Stimulated activated naive B cell treated with anti-CD40 and anti-IgM and Interleukin-4, amounts not matched to agents 10 μg/mL and 1 μg/mL and 100 μg/mL, for 72 hours (primary cell): Measurements from ENCODE around the gene OPRM1.
"Not testable (repeated sequence)": the region's sequence is repeated elsewhere in the genome, so short reads cannot be mapped to it uniquely, and the experiment has no call there.

Experiments
- ATAC-seq, 2 donors: fragments of 150-1000 bp; cut with Tn5 transposase; replicated peaks; 2 replicates each; pipeline ENCODE4 v1.10.0; 2021; ENCODE audit warnings: moderate library complexity in 1 of 2
- DNase-seq: peaks from one replicate; pipeline ENCODE4 v3.0.0; 2021
- H3K27ac Mint-ChIP-seq: one replicate; pipeline ENCODE4 v1.8.0; 2022; ENCODE audit warnings: mild to moderate bottlenecking, mixed read lengths
- H3K27me3 Mint-ChIP-seq, 2 donors: one replicate each; pipeline ENCODE4 v1.8.0; 2022; ENCODE audit warnings: mixed read lengths in 2 of 2
- H3K36me3 Mint-ChIP-seq, 2 donors: one replicate each; pipeline ENCODE4 v1.8.0; 2022; ENCODE audit warnings: mixed read lengths in 2 of 2, mild to moderate bottlenecking in 1 of 2
- H3K4me1 Mint-ChIP-seq, 2 donors: one replicate each; pipeline ENCODE4 v1.8.0; 2022; ENCODE audit warnings: mixed read lengths in 2 of 2, mild to moderate bottlenecking in 1 of 2
- H3K4me3 Mint-ChIP-seq, 2 donors: one replicate each; pipeline ENCODE4 v1.8.0; 2022; ENCODE audit warnings: mild to moderate bottlenecking in 2 of 2, mixed read lengths in 2 of 2, moderate library complexity in 1 of 2
- H3K9me3 Mint-ChIP-seq, 2 donors: one replicate each; pipeline ENCODE4 v1.8.0; 2022; ENCODE audit warnings: mixed read lengths in 2 of 2, mild to moderate bottlenecking in 1 of 2

OPRM1 gene

GRCh38 chr6:154143753-154144152, 104.7 kb downstream of the OPRM1 start:
- no peaks in the 10 kb centered on the region for H3K4me1 Mint-ChIP-seq
- no peaks in the 10 kb centered on the region for H3K9me3 Mint-ChIP-seq
- no peaks in the 10 kb centered on the region for H3K36me3 Mint-ChIP-seq
- H3K27ac Mint-ChIP-seq = no peak overlapping the region
- DNase-seq = no peak
- no peak overlapping the region for H3K4me3 Mint-ChIP-seq
- peaks cover 3 to 21% of the 10 kb centered on the region in 2 donors for H3K27me3 Mint-ChIP-seq
- ATAC-seq = no peak

GRCh38 chr6:154154389-154154967, 115.4 kb downstream of the OPRM1 start:
- Mint-ChIP-seq H3K4me1 (peaks cover 11 to 25% of the 10 kb centered on the region in 2 donors), H3K36me3 (no peaks in the 10 kb centered on the region), H3K27ac (no peak overlapping the region), H3K9me3 (no peaks in the 10 kb centered on the region), H3K4me3 (no peak overlapping the region), H3K27me3 (peaks cover 7 to 9% of the 10 kb centered on the region in 2 donors)
- DNase-seq (no peak), ATAC-seq (no peak)

GRCh38 chr6:154156135-154156896, 117.3 kb downstream of the OPRM1 start:
- Mint-ChIP-seq H3K27me3 (peaks cover 3 to 9% of the 10 kb centered on the region in 2 donors), H3K4me1 (peaks cover 11 to 25% of the 10 kb centered on the region in 2 donors), H3K9me3 (no peaks in the 10 kb centered on the region), H3K36me3 (no peaks in the 10 kb centered on the region), H3K27ac (no peak overlapping the region), H3K4me3 (peak overlapping the region; percentile 14 to 64)
- DNase-seq = peak; percentile 23
- ATAC-seq = peak; percentile 94 to 96

GRCh38 chr6:154157082-154157481, 118.0 kb downstream of the OPRM1 start:
- DNase-seq = no peak
- Mint-ChIP-seq H3K9me3 (no peaks in the 10 kb centered on the region), H3K4me1 (peaks cover 11 to 25% of the 10 kb centered on the region in 2 donors), H3K4me3 (peak overlapping the region; percentile 48 to 64), H3K27me3 (peaks cover 3 to 9% of the 10 kb centered on the region in 2 donors), H3K36me3 (no peaks in the 10 kb centered on the region), H3K27ac (no peak overlapping the region)
- peak; percentile 30 for ATAC-seq

- peaks cover 11 to 25% of the 10 kb centered on the region in 2 donors for H3K4me1 Mint-ChIP-seq
- no peak overlapping the region for H3K27ac Mint-ChIP-seq
- H3K9me3 Mint-ChIP-seq = no peaks in the 10 kb centered on the region
- H3K36me3 Mint-ChIP-seq = no peaks in the 10 kb centered on the region
- H3K27me3 Mint-ChIP-seq = peaks cover 3 to 9% of the 10 kb centered on the region in 2 donors
- peak overlapping the region in 1 of 2 donors; percentile 16 for H3K4me3 Mint-ChIP-seq
- ATAC-seq = no peak
- no peak for DNase-seq
These were observed 118.7 kb downstream of the OPRM1 start for GRCh38 chr6:154157706-154158105.

GRCh38 chr6:154159126-154159525, 120.1 kb downstream of the OPRM1 start:
- Mint-ChIP-seq H3K27ac (no peak overlapping the region), H3K36me3 (no peaks in the 10 kb centered on the region), H3K4me3 (no peak overlapping the region), H3K27me3 (no peaks in the 10 kb centered on the region), H3K9me3 (no peaks in the 10 kb centered on the region), H3K4me1 (peaks cover 11 to 25% of the 10 kb centered on the region in 2 donors)
- no peak for DNase-seq
- ATAC-seq = no peak

- Mint-ChIP-seq H3K27ac (no peak overlapping the region), H3K27me3 (no peaks in the 10 kb centered on the region), H3K9me3 (peaks cover 0 to 2% of the 10 kb centered on the region in 2 donors), H3K4me1 (peaks cover 3 to 14% of the 10 kb centered on the region in 2 donors), H3K36me3 (no peaks in the 10 kb centered on the region), H3K4me3 (no peak overlapping the region)
- ATAC-seq (peak; percentile 77 to 83), DNase-seq (no peak)
These were observed 122.6 kb downstream of the OPRM1 start for GRCh38 chr6:154161689-154162088.

GRCh38 chr6:154164397-154164796, 125.4 kb downstream of the OPRM1 start:
- H3K4me3 Mint-ChIP-seq = no peak overlapping the region
- DNase-seq = no peak
- ATAC-seq = no peak
- H3K27ac Mint-ChIP-seq = no peak overlapping the region
- H3K27me3 Mint-ChIP-seq = no peaks in the 10 kb centered on the region
- peaks cover 0 to 2% of the 10 kb centered on the region in 2 donors for H3K4me1 Mint-ChIP-seq
- H3K36me3 Mint-ChIP-seq = no peaks in the 10 kb centered on the region
- H3K9me3 Mint-ChIP-seq = peaks cover 0 to 2% of the 10 kb centered on the region in 2 donors

- Mint-ChIP-seq H3K4me1 (peaks cover 0 to 5% of the 10 kb centered on the region in 2 donors), H3K36me3 (no peaks in the 10 kb centered on the region)
- ATAC-seq = no peak
These were observed 126.4 kb downstream of the OPRM1 start for GRCh38 chr6:154165478-154165877.

GRCh38 chr6:154166140-154166539, 127.1 kb downstream of the OPRM1 start:
- DNase-seq = no peak
- ATAC-seq = no peak
- no peak overlapping the region for H3K4me3 Mint-ChIP-seq
- no peak overlapping the region for H3K27ac Mint-ChIP-seq
- no peaks in the 10 kb centered on the region for H3K36me3 Mint-ChIP-seq
- H3K4me1 Mint-ChIP-seq = peaks cover 0 to 5% of the 10 kb centered on the region in 2 donors
- no peaks in the 10 kb centered on the region for H3K27me3 Mint-ChIP-seq
- H3K9me3 Mint-ChIP-seq = peaks cover 0 to 2% of the 10 kb centered on the region in 2 donors

More at GRCh38 chr6:154165478-154165877, 126.4 kb downstream of the OPRM1 start:
- Mint-ChIP-seq H3K9me3 (peaks cover 0 to 2% of the 10 kb centered on the region in 2 donors), H3K27me3 (no peaks in the 10 kb centered on the region), H3K4me3 (no peak overlapping the region), H3K27ac (no peak overlapping the region)
- no peak for DNase-seq

GRCh38 chr6:154167126-154167525, 128.1 kb downstream of the OPRM1 start:
- Mint-ChIP-seq H3K27ac (no peak overlapping the region), H3K36me3 (no peaks in the 10 kb centered on the region)

GRCh38 chr6:154169193-154169847, 130.3 kb downstream of the OPRM1 start:
- H3K9me3 Mint-ChIP-seq = peaks cover 8 to 9% of the 10 kb centered on the region in 2 donors
- ATAC-seq = peak; percentile 25 to 29
- H3K36me3 Mint-ChIP-seq = peaks cover 0 to 1% of the 10 kb centered on the region in 2 donors
- H3K27me3 Mint-ChIP-seq = no peaks in the 10 kb centered on the region
- peaks cover 0 to 5% of the 10 kb centered on the region in 2 donors for H3K4me1 Mint-ChIP-seq
- no peak overlapping the region for H3K27ac Mint-ChIP-seq
- no peak overlapping the region for H3K4me3 Mint-ChIP-seq
- DNase-seq = no peak

More at GRCh38 chr6:154167126-154167525, 128.1 kb downstream of the OPRM1 start:
- peaks cover 0 to 2% of the 10 kb centered on the region in 2 donors for H3K9me3 Mint-ChIP-seq
- H3K27me3 Mint-ChIP-seq = no peaks in the 10 kb centered on the region
- H3K4me3 Mint-ChIP-seq = no peak overlapping the region
- DNase-seq (no peak), ATAC-seq (no peak)
- peaks cover 0 to 5% of the 10 kb centered on the region in 2 donors for H3K4me1 Mint-ChIP-seq

- peaks cover 9 to 13% of the 10 kb centered on the region in 2 donors for H3K9me3 Mint-ChIP-seq
- H3K36me3 Mint-ChIP-seq = peaks cover 0 to 1% of the 10 kb centered on the region in 2 donors
- H3K27me3 Mint-ChIP-seq = peaks cover 0 to 2% of the 10 kb centered on the region in 2 donors
- H3K4me3 Mint-ChIP-seq = no peak overlapping the region
- no peak for DNase-seq
- no peak for ATAC-seq
- peaks cover 0 to 5% of the 10 kb centered on the region in 2 donors for H3K4me1 Mint-ChIP-seq
- H3K27ac Mint-ChIP-seq = no peak overlapping the region
These were observed 131.1 kb downstream of the OPRM1 start for GRCh38 chr6:154170106-154170505.

- not testable (repeated sequence) for H3K27me3 Mint-ChIP-seq, ATAC-seq, H3K4me1 Mint-ChIP-seq, DNase-seq, H3K27ac Mint-ChIP-seq, H3K4me3 Mint-ChIP-seq, H3K36me3 Mint-ChIP-seq
- H3K9me3 Mint-ChIP-seq = peaks cover 14% of the 10 kb centered on the region in 2 donors
These were observed 133.4 kb downstream of the OPRM1 start for GRCh38 chr6:154172393-154172792.
